Osteoblast (primary cell): ENCODE data around the gene IRS4. TPM values are rescaled to one million over a fixed set of nuclear protein-coding genes. Genes with fewer than 3 reads are reported as not detected.

Experiments used
- DNase-seq: peaks from one replicate; pipeline ENCODE4 v3.0.0; 2011; ENCODE audit warnings: low spot score, mixed read lengths; ENCODE audit not compliant: insufficient read length; ENCODE audit errors: missing footprints
- H2AFZ ChIP-seq: 2 replicates; pipeline ENCODE4 v1.6.0; 2011; ENCODE audit warnings: mild to moderate bottlenecking, low read length
- H3K27ac ChIP-seq: 2 replicates; pipeline ENCODE4 v1.5.1; 2011; ENCODE audit warnings: mild to moderate bottlenecking, low read depth, low read length, moderate library complexity
- H3K27me3 ChIP-seq: 2 replicates; pipeline ENCODE4 v1.6.0; 2012; ENCODE audit warnings: mild to moderate bottlenecking, control low read depth, inconsistent platforms, low read length, moderate library complexity; ENCODE audit not compliant: insufficient read depth
- H3K36me3 ChIP-seq: 2 replicates; pipeline ENCODE4 v1.5.1; 2011; ENCODE audit warnings: mild to moderate bottlenecking, low read length, control low read depth, moderate library complexity; ENCODE audit not compliant: insufficient read depth
- H3K4me1 ChIP-seq: 2 replicates; pipeline ENCODE4 v1.5.1; 2011; ENCODE audit warnings: mild to moderate bottlenecking, low read length, control low read depth, moderate library complexity; ENCODE audit not compliant: insufficient read depth
- H3K4me2 ChIP-seq: 2 replicates; pipeline ENCODE4 v1.6.0; 2011; ENCODE audit warnings: mild to moderate bottlenecking, low read length; ENCODE audit not compliant: insufficient read depth
- H3K4me3 ChIP-seq: fragments of 200-600 bp; sonication (generic); 3 replicates; pipeline ENCODE4 v1.5.1; 2012; ENCODE audit warnings: mild to moderate bottlenecking, low read length, inconsistent platforms; ENCODE audit not compliant: insufficient read depth
- H3K79me2 ChIP-seq: 2 replicates; pipeline ENCODE4 v1.6.0; 2012; ENCODE audit warnings: mild to moderate bottlenecking, low read length, control low read depth, inconsistent platforms; ENCODE audit not compliant: insufficient read depth
- H3K9me3 ChIP-seq: 2 replicates; pipeline ENCODE4 v1.5.1; 2011; ENCODE audit warnings: low read depth, low read length, control low read depth
- H4K20me1 ChIP-seq: 2 replicates; pipeline ENCODE4 v1.6.0; 2012; ENCODE audit warnings: mild to moderate bottlenecking, low read length, control low read depth; ENCODE audit not compliant: insufficient read depth
- total RNA-seq: library from RNA; depleted of rRNA; stranded (reverse); fragments of >200 nt; gene quantifications from 2 replicates; pipeline ENCODE4 v1.2.3, GENCODE V29; 2012
- TF ChIP-seq, protein P1 (sequence below): IDR thresholded peaks from 2 replicates; pipeline ENCODE4 v1.5.1; 2011; ENCODE audit warnings: mild to moderate bottlenecking, low read depth, low read length, moderate library complexity; ENCODE audit errors: extremely low read depth

IRS4 gene
- total RNA-seq, result not detected in 2 replicates

DNA sequence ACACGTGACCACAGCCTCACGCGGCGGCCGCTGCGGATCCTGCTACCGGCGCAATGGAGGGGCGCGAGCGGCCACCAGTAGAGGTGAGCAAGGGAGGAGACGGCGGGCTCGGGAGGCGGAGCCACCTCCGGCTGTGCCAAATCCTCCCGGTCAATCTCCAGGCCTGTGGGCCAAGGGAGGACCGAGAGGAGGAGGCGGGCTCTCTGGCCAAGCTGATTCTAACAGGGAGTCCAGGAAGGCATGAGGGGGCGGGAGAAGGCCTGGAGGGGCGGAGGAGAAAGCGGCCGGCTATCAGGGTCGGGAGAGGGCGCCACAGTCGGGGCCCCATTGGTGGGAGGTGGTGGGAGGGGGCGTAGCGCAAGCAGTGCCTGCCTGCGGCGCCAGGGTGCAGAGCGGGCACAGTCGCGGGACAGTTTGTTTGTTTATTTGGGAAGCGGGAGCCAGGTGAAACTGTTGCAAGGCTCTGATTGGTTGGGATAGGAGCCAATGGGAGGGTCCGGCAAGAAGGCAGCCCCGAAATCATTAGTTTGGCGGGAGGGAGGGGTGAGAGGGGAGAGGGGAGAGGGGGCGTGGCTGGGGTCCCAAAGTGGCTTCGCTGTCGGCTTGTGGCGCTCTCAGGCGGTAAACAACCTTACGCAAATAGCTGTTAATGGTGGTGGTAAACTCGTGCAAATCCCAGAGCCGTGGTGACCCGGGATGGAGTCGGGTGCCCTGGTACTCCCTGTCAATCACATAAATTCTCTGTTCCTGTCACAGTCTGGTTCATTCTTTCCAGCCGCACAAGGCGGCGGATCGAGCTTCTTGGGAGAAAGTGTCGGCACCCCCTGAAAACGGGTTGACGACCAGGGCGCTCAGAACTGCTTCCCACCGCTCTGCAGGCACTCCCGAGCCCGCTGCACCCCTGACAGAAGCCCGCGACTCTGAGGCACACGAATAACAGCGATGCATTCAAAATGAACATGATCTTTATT is at the start of gene IRS4:
IRS4 (minus strand) TSS at position 55 of the 971 bp plus-strand sequence.
- no peak within 1 kb of the TSS for H2AFZ ChIP-seq
- H3K9me3 ChIP-seq, result no peaks in the 10 kb centered on the region
- H3K4me2 ChIP-seq, result no peak within 1 kb of the TSS
- no peaks in the 10 kb centered on the region for H3K36me3 ChIP-seq
- DNase-seq, result no peak
- H3K27me3 ChIP-seq, result peaks cover 30% of the 10 kb centered on the region
- H3K27ac ChIP-seq, result no peak within 1 kb of the TSS
- H3K4me1 ChIP-seq, result no peaks in the 10 kb centered on the region
- H4K20me1 ChIP-seq, result no peaks in the 10 kb centered on the region
- TF ChIP-seq, protein P1, sequence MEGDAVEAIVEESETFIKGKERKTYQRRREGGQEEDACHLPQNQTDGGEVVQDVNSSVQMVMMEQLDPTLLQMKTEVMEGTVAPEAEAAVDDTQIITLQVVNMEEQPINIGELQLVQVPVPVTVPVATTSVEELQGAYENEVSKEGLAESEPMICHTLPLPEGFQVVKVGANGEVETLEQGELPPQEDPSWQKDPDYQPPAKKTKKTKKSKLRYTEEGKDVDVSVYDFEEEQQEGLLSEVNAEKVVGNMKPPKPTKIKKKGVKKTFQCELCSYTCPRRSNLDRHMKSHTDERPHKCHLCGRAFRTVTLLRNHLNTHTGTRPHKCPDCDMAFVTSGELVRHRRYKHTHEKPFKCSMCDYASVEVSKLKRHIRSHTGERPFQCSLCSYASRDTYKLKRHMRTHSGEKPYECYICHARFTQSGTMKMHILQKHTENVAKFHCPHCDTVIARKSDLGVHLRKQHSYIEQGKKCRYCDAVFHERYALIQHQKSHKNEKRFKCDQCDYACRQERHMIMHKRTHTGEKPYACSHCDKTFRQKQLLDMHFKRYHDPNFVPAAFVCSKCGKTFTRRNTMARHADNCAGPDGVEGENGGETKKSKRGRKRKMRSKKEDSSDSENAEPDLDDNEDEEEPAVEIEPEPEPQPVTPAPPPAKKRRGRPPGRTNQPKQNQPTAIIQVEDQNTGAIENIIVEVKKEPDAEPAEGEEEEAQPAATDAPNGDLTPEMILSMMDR, result no peak
- no peak within 1 kb of the TSS for H3K4me3 ChIP-seq
- H3K79me2 ChIP-seq, result no peaks in the 10 kb centered on the region

GRCh38 chrX:108772549-108772948 is 36.2 kb upstream of the IRS4 start:
- no peaks in the 10 kb centered on the region for H4K20me1 ChIP-seq
- no peaks in the 10 kb centered on the region for H3K36me3 ChIP-seq
- H3K79me2 ChIP-seq, result no peaks in the 10 kb centered on the region
- no peak overlapping the region for H2AFZ ChIP-seq
- H3K27ac ChIP-seq, result no peak overlapping the region
- no peaks in the 10 kb centered on the region for H3K9me3 ChIP-seq
- no peak for DNase-seq
- no peak overlapping the region for H3K4me2 ChIP-seq
- H3K4me1 ChIP-seq, result no peaks in the 10 kb centered on the region
- H3K4me3 ChIP-seq, result no peak overlapping the region
- TF ChIP-seq, protein P1, result no peak
- no peaks in the 10 kb centered on the region for H3K27me3 ChIP-seq

GRCh38 chrX:108763559-108763958 is 27.2 kb upstream of the IRS4 start:
- Histone ChIP-seq H3K4me2 (no peak overlapping the region), H3K27ac (no peak overlapping the region), H4K20me1 (no peaks in the 10 kb centered on the region), H3K36me3 (no peaks in the 10 kb centered on the region), H2AFZ (no peak overlapping the region), H3K9me3 (no peaks in the 10 kb centered on the region), H3K27me3 (no peaks in the 10 kb centered on the region), H3K4me3 (no peak overlapping the region), H3K79me2 (no peaks in the 10 kb centered on the region), H3K4me1 (no peaks in the 10 kb centered on the region)
- DNase-seq, result no peak
- TF ChIP-seq, protein P1, result no peak

DNA sequence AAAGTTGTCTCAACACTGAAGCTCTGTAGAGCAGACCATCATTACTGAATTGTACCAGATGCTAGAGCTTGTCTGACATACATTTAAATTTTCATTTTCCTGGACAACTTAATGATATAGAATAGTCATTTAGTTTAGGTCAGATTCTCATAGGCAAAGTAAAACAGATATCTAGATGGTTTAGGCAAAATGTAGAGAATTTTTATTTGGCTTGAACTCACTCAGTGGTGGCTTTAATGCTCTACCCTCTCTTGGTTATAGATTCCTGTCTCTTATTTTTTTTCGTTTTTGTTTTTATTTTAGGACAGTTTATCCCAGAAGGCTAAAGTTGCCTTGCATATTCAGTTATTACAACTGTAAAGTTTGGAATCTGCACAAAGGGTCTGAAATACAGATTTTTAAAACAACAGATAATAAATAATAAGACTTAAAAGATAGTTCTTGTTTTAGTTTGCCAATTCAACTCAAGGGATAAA is 4.0 kb upstream of the IRS4 start:
- Histone ChIP-seq H2AFZ (no peak overlapping the region), H3K4me1 (no peaks in the 10 kb centered on the region), H3K27ac (no peak overlapping the region), H4K20me1 (no peaks in the 10 kb centered on the region), H3K36me3 (no peaks in the 10 kb centered on the region), H3K79me2 (no peaks in the 10 kb centered on the region), H3K9me3 (no peaks in the 10 kb centered on the region), H3K27me3 (peaks cover 20% of the 10 kb centered on the region), H3K4me3 (no peak overlapping the region), H3K4me2 (no peak overlapping the region)
- no peak for DNase-seq
- TF ChIP-seq, protein P1, result no peak
